GM18870 (cell line): ENCODE measurements around the gene ABL2.

ENCODE experiments used
- ATAC-seq: cut with Tn5 transposase; IDR thresholded peaks from one replicate; pipeline ENCODE4 v1.9.1; 2021; ENCODE audit warnings: moderate library complexity; ENCODE audit not compliant: unreplicated experiment

ABL2 gene

DNA sequence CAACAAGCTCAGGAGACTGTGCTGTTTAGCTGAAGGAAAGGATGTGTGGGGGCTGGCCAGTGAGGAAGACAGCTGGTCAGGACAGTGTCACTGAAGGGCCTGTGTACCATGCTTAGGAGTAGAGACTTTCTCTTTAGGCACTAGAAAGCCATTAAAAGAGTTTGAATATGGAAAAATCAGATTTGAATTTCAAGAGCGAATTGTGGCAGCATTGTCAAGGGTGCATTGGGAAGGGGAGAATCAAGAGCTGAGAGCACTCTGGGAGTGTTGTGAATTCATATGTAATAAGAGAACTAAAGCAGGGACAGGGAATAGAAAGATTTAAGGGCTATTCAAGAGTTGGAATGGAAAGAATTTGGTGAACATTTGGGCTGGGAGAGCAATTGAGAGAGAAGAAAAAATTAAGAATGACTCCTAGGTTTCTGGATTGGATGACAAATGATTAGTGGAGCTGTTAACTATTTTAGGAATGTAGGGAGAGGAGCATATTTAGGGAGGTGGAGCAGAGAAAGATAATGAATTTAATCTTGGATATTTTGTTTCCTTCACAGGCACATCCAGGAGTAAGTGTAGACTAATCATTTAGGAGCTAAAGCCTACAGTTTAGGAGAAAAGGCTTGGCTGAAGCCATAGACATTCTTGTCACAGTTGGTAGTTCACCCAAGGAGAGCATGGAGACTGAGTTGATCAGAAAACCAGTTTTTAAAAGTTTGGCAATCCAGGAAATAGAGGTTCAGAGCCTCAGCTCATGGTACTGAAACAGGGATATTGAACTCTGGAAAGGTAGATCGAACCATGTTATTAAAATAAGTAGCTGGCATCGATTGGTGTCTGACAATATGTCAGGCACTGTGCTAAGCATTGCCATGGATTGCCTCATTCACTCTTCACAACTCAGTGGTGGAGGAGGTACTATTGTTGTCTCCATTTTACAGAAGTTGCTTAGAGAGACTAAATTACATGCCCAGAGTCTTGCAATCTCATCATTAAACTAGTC is 170.7 kb downstream of the ABL2 start:
- no peak for ATAC-seq

- no peak for ATAC-seq
Observed at GRCh38 chr1:179055937-179056336, 173.5 kb downstream of the ABL2 start.

- no peak for ATAC-seq
Observed at GRCh38 chr1:179053486-179053885, 176.0 kb downstream of the ABL2 start.

DNA sequence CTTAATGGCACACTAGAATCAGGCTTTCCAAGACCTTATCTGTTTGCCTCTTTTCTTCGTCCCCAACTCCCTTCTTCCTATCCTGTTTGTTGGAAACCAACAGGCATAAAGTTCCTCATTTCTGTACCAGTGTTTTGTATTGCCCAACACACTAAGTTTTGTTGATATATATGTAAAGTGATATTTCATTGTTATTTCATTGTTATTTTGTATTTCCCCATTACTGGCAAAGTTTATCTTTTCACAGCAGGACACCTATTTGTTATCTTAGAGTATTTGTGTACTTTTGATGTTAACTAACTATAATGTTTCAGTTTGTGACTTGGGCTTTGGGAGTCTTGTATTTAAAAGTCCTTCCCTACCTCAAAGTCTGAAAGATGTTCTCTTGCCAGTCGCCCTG is 176.7 kb downstream of the ABL2 start:
- no peak for ATAC-seq
